GM12878 (cell line): ENCODE data around the gene TMPRSS6. TPM values are rescaled to one million over a fixed set of nuclear protein-coding genes. Genes with fewer than 3 reads are reported as not detected.

Experiments used
- ATAC-seq: fragments of 200-7000 bp; cut with Tn5 transposase; 3 replicates; pipeline ENCODE4 v1.9.1; 2020; ENCODE audit warnings: mild to moderate bottlenecking, moderate library complexity
- BruUV-seq: library from RNA; stranded (reverse); fragments of 400-500 nt; replicated peaks from 2 replicates; lab custom pipeline; 2021; lab: Mats Ljungman, UMichigan
- CTCF ChIA-PET: fragments of 300-600 bp; sonication (Branson Sonifier 250); formaldehyde crosslinking; extraction: SDS; loops from one replicate; lab custom pipeline; 2021; ENCODE audit warnings: inconsistent platforms; lab: Yijun Ruan, JAX
- POLR2A ChIA-PET: fragments of 350-600 bp; formaldehyde crosslinking; extraction: SDS; loops from one replicate; lab custom pipeline; 2021; ENCODE audit warnings: inconsistent platforms; lab: Charles Lee
- RAD21 ChIA-PET: fragments of 300-600 bp; sonication (Branson Sonifier 250); formaldehyde crosslinking; loops from one replicate; lab custom pipeline; 2023; ENCODE audit warnings: antibody characterized with exemption; ENCODE audit not compliant: unreplicated experiment; lab: Charles Lee
- SMC1A ChIA-PET: fragments of 300-600 bp; sonication (Branson Sonifier 250); formaldehyde crosslinking; loops from one replicate; lab custom pipeline; 2023; ENCODE audit not compliant: unreplicated experiment, uncharacterized antibody; lab: Charles Lee
- DNase-seq: peaks from one replicate; pipeline ENCODE4 v3.0.0-alpha.2; 2011; ENCODE audit warnings: low read depth, low spot score
- FAIRE-seq: peaks from 3 replicates; lab custom pipeline; 2011; peaks lifted over from hg19 to GRCh38; lab: Jason Lieb, UNC
- H2AFZ ChIP-seq: 2 replicates; pipeline ENCODE4 v1.6.0; 2011; ENCODE audit warnings: low read depth, low read length, control low read depth; ENCODE audit not compliant: control insufficient read depth
- H3K27ac ChIP-seq: 2 replicates; pipeline ENCODE4 v1.5.1; 2011; ENCODE audit warnings: control low read depth; ENCODE audit not compliant: control insufficient read depth, insufficient read depth
- H3K27me3 ChIP-seq, 2 experiments: replicated peaks in 1 of 2; 2 replicates each; pipeline versions ENCODE4 v1.6.0 to v1.6.1; 2011; ENCODE audit warnings: low read length in 1 of 2; ENCODE audit not compliant: control insufficient read depth in 2 of 2, insufficient read depth in 2 of 2
- H3K36me3 ChIP-seq, 2 experiments: 2 replicates each; pipeline ENCODE4 v1.5.1; 2011; ENCODE audit warnings: low read length in 1 of 2; ENCODE audit not compliant: control insufficient read depth in 2 of 2, insufficient read depth in 2 of 2
- H3K4me1 ChIP-seq: 2 replicates; pipeline ENCODE4 v1.6.1; 2011; ENCODE audit warnings: mild to moderate bottlenecking, low read length, moderate library complexity, mixed read lengths; ENCODE audit not compliant: control insufficient read depth, insufficient read depth
- H3K4me2 ChIP-seq: 2 replicates; pipeline ENCODE4 v1.6.0; 2011; ENCODE audit warnings: control low read depth; ENCODE audit not compliant: control insufficient read depth, insufficient read depth
- H3K4me3 ChIP-seq: fragments of 200-600 bp; sonication (generic); 2 replicates; pipeline ENCODE4 v1.5.1; 2016
- H3K79me2 ChIP-seq: 2 replicates; pipeline ENCODE4 v1.6.0; 2011; ENCODE audit warnings: low read length; ENCODE audit not compliant: control insufficient read depth, insufficient read depth
- H3K9ac ChIP-seq: 2 replicates; pipeline ENCODE4 v1.8.0; 2011; ENCODE audit warnings: low read length, control low read depth, mixed read lengths; ENCODE audit not compliant: control insufficient read depth, insufficient read depth
- H3K9me3 ChIP-seq: replicated peaks from 3 replicates; pipeline ENCODE4 v1.5.1; 2011; ENCODE audit warnings: mild to moderate bottlenecking, low read length; ENCODE audit not compliant: control insufficient read depth, insufficient read depth
- H4K20me1 ChIP-seq: 2 replicates; pipeline ENCODE4 v1.6.0; 2011; ENCODE audit not compliant: control insufficient read depth, insufficient read depth
- CREB1 ChIP-seq: IDR thresholded peaks from 2 replicates; pipeline ENCODE4 v1.6.1; 2012; ENCODE audit warnings: low read depth, mild to moderate bottlenecking, inconsistent platforms
- HSF1 ChIP-seq: fragments of 150-350 bp; IDR thresholded peaks from 2 replicates; pipeline ENCODE4 v1.6.1; 2014; ENCODE audit warnings: mild to moderate bottlenecking, low read depth, low read length
- NBN ChIP-seq: fragments of 450-650 bp; IDR thresholded peaks from 2 replicates; pipeline ENCODE4 v1.6.1; 2016
- SMARCA5 ChIP-seq: fragments of 450-650 bp; IDR thresholded peaks from 2 replicates; pipeline ENCODE4 v1.6.1; 2017; ENCODE audit warnings: mild to moderate bottlenecking
- ZNF687 ChIP-seq: fragments of 450-650 bp; IDR thresholded peaks from 2 replicates; pipeline ENCODE4 v1.6.1; 2017; ENCODE audit warnings: mild to moderate bottlenecking, moderate library complexity
- WGBS: methylation state at CpG from one replicate; pipeline ENCODE4 v1.1.6; 2016; ENCODE audit warnings: low lambda C conversion rate; ENCODE audit not compliant: insufficient replicate concordance, insufficient coverage; ENCODE audit errors: missing lambda C conversion rate; 5-methylcytosine and 5-hydroxymethylcytosine counted together
- in situ Hi-C: fragments of 300-500 bp; cut with MboI; formaldehyde crosslinking; loops from 9 replicates; pipeline ENCODE4 v1.14.3; 2018; ENCODE audit warnings: mixed read lengths
- intact Hi-C: fragments of 100-400 bp; cut with micrococcal nuclease; formaldehyde crosslinking; loops from one replicate; pipeline ENCODE4 v1.14.2; 2022; ENCODE audit not compliant: unreplicated experiment
- polyA plus RNA-seq, 11 experiments: library from polyadenylated mRNA; depleted of rRNA in 4 of 11; unstranded in 6 of 11; stranded (reverse) in 5 of 11; fragments of >200 nt; fragmentation: Nextera tagmentation in 4 of 11; fragmentation: Illumina TruSeq in 1 of 11; extraction: Ambion mirVana in 4 of 11; extraction: Trizol in 1 of 11; gene quantifications; 1 replicate in 1 of 11; 2 replicates in 10 of 11; pipeline versions ENCODE4 v1.2.1 to v1.2.3, GENCODE V29; 2011 to 2016; ENCODE audit warnings: inconsistent platforms in 2 of 11, missing spikeins in 2 of 11, low read depth in 1 of 11
- total RNA-seq, 4 experiments: library from RNA; depleted of rRNA in 3 of 4; stranded (reverse); fragments of >200 nt in 3 of 4; fragmentation: Illumina TruSeq in 1 of 4; extraction: Trizol in 1 of 4; gene quantifications; 2 replicates each; pipeline versions ENCODE4 v1.2.1 to v1.2.3, GENCODE V29; 2013 to 2021
- TF ChIP-seq, protein P1 (sequence below): fragments of 450-650 bp; IDR thresholded peaks from 2 replicates; pipeline ENCODE4 v1.6.1; 2016; ENCODE audit warnings: mild to moderate bottlenecking

The TMPRSS6 gene
- total and polyA plus RNA-seq, 10 of the 15 experiments (the other 5 are each of a cell fraction or from before 2014, with no cell fraction given): 0.06 to 0.69 (median 0.19) TPM; not detected in 6

DNA sequence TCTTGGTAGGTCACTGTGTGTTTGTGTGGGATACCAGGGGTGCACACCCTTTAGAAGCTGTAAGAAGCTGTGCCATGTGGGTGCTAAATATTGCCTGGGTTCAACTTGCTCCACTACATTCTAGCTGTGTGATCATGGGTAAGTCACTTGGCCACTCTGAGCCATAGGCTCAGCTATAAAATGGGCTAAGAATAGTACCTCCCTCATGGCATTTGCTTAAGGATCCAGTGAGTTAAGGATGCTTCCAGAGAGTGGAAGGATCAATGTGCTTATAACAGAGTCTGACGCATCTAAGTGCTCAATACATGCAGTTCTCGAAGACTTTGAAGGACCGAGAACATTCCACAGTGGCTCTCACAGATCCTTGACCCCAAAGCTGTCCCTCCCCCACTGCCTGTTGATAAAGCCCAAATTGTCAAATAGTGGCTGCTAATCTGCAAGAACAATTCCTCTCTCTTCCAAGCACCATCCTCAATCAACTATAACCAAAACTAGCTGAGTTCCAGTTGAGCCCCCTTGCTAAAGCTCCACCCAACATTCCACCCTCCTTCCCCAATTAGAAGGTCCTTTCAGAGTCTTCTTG, 13.2 kb upstream of the TMPRSS6 start:
- Histone ChIP-seq H3K79me2 (no peaks in the 10 kb centered on the region), H3K9ac (no peak overlapping the region), H3K4me1 (peaks cover 21% of the 10 kb centered on the region), H2AFZ (peak overlapping the region; percentile 67), H3K27me3 (no peaks in the 10 kb centered on the region), H3K9me3 (no peaks in the 10 kb centered on the region), H3K4me2 (peak overlapping the region; percentile 45), H3K27ac (peak overlapping the region; percentile 38), H3K4me3 (no peak overlapping the region), H3K36me3 (peaks cover 0 to 11% of the 10 kb centered on the region in 2 experiments; a peak in 3 of 4 replicates), H4K20me1 (no peaks in the 10 kb centered on the region)
- ATAC-seq (no peak), FAIRE-seq (peak; percentile 31), DNase-seq (no peak)
- in situ Hi-C loops: no loop called here
- intact Hi-C loops: no loop called here
- CTCF ChIA-PET: interaction anchor here (0.7 to 4.9 kb wide), 14 partner anchors 8 to 746 kb away, joined by 3 to 50 read pairs (median 4); partner anchors contain the start of gene IL2RB
- SMC1A ChIA-PET: interaction anchor here (0.6 to 4.6 kb wide), 14 partner anchors 16 to 1136 kb away, joined by 3 to 45 read pairs (median 3); partner anchors contain the start of gene IL2RB
- WGBS: 96% methylated on average over 3 of the region's 3 CpGs
- POLR2A ChIA-PET: interaction anchor here (0.6 to 2.8 kb wide), 12 partner anchors 9 to 182 kb away, joined by 3 to 14 read pairs (median 3); partner anchors contain the start of gene IL2RB
- RAD21 ChIA-PET: interaction anchor here (0.5 to 4.3 kb wide), 15 partner anchors 17 to 339 kb away, joined by 3 to 40 read pairs (median 4); partner anchors contain the start of gene IL2RB
- BruUV-seq: no TSS peak
- TF ChIP-seq, protein P1, sequence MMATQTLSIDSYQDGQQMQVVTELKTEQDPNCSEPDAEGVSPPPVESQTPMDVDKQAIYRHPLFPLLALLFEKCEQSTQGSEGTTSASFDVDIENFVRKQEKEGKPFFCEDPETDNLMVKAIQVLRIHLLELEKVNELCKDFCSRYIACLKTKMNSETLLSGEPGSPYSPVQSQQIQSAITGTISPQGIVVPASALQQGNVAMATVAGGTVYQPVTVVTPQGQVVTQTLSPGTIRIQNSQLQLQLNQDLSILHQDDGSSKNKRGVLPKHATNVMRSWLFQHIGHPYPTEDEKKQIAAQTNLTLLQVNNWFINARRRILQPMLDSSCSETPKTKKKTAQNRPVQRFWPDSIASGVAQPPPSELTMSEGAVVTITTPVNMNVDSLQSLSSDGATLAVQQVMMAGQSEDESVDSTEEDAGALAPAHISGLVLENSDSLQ: 0 out of 2 replicates have a peak, but pooled peaks have one; percentile 4
- TF ChIP-seq NBN (0 out of 2 replicates have a peak, but pooled peaks have one; percentile 45), ZNF687 (0 out of 2 replicates have a peak, but pooled peaks have one; percentile 2), CREB1 (no peak), HSF1 (no peak), SMARCA5 (peak; percentile 64; the same call in 1 of the 2 replicates)
